Thyroid gland (tissue), 4 donors: ENCODE results near the gene SPATA31E1. TPM values are rescaled to one million over a fixed set of nuclear protein-coding genes. Genes with fewer than 3 reads are reported as not detected.

Experiments used
- DNase-seq, 2 donors: peaks; one replicate each; pipeline ENCODE4 v3.0.0-alpha.2; 2019
- H3K27ac ChIP-seq, 3 donors: fragments of 200-600 bp; sonication (generic); 1 replicate in 2 of 3; 2 replicates in 1 of 3; pipeline ENCODE4 v1.5.1; 2016 to 2019; ENCODE audit warnings: mild to moderate bottlenecking in 1 of 3, moderate library complexity in 1 of 3
- H3K27me3 ChIP-seq: fragments of 200-600 bp; sonication (generic); one replicate; pipeline ENCODE4 v1.5.1; 2019
- H3K36me3 ChIP-seq, 2 donors: fragments of 200-600 bp; sonication (generic); one replicate each; pipeline ENCODE4 v1.5.1; 2016 to 2019
- H3K4me1 ChIP-seq, 2 donors: fragments of 200-600 bp; sonication (generic); one replicate each; pipeline ENCODE4 v1.5.1; 2017 to 2019
- H3K4me3 ChIP-seq, 3 donors: fragments of 200-600 bp; sonication (generic); replicated peaks in 1 of 3; 1 replicate in 2 of 3; 2 replicates in 1 of 3; pipeline ENCODE4 v1.5.1; 2016; ENCODE audit warnings: mild to moderate bottlenecking in 1 of 3
- H3K9me3 ChIP-seq: fragments of 200-600 bp; sonication (generic); one replicate; pipeline ENCODE4 v1.5.1; 2017
- CTCF ChIP-seq, 6 experiments: fragments of 200-600 bp in 3 of 6; fragments of 450-650 bp in 3 of 6; sonication (generic) in 3 of 6; IDR thresholded peaks; one replicate each; pipeline ENCODE4 v1.5.1; 2016 to 2019; ENCODE audit warnings: antibody characterized with exemption in 6 of 6, mild to moderate bottlenecking in 2 of 6, inconsistent platforms in 1 of 6, moderate library complexity in 1 of 6
- POLR2A ChIP-seq, 2 donors: fragments of 450-650 bp; IDR thresholded peaks; one replicate each; pipeline ENCODE4 v1.6.1; 2017; ENCODE audit warnings: antibody characterized with exemption in 2 of 2, mild to moderate bottlenecking in 2 of 2, moderate library complexity in 1 of 2
- WGBS, 2 donors: methylation state at CpG; one replicate each; pipeline ENCODE4 v1.1.5; 2017; 5-methylcytosine and 5-hydroxymethylcytosine counted together
- intact Hi-C: fragments of 100-400 bp; cut with DNase I; formaldehyde crosslinking; loops from one replicate; pipeline ENCODE4 v1.15.1; 2023
- total RNA-seq, 4 donors: library from RNA; depleted of rRNA; stranded (reverse); fragments of >200 nt; gene quantifications; one replicate each; pipeline ENCODE4 v1.2.3, GENCODE V29; 2016

Gene SPATA31E1
- total RNA-seq, 4 donors from 2014 or later, result under 0.01 TPM; not detected in 3

DNA sequence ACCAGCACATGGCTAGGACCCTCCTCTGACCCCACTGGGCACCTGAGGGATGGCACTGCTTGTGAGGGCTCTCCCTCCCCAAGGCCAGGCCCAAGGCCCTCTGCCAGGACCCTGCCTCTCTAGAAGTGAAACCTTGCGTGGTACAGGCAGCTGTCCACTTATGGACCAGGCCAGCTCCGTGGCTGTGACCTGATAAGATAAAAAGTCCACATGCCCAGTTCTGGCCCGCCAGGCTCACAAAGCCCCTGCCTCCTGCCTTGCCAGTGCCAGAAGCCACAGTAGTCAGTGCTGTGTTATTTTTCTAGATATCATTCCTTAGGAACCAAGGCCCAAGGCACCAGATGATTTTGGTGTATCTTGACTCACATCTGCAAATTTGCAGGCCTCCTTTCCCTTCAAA lies 14.0 kb upstream of the SPATA31E1 start:
- H3K27me3 ChIP-seq, result no peaks in the 10 kb centered on the region
- intact Hi-C loops, result no loop called here
- no peak for TF ChIP-seq CTCF (IDR thresholded peaks at IDR 0.05)
- TF ChIP-seq POLR2A (IDR thresholded peaks at IDR 0.05), result no peak
- 86 to 100% methylated on average over 3 of the region's 3 CpGs for WGBS, 2 donors
- no peak overlapping the region for H3K27ac ChIP-seq
- no peak for DNase-seq
- no peaks in the 10 kb centered on the region for H3K36me3 ChIP-seq
- H3K4me1 ChIP-seq, result no peaks in the 10 kb centered on the region
- no peak overlapping the region for H3K4me3 ChIP-seq
- no peaks in the 10 kb centered on the region for H3K9me3 ChIP-seq

DNA sequence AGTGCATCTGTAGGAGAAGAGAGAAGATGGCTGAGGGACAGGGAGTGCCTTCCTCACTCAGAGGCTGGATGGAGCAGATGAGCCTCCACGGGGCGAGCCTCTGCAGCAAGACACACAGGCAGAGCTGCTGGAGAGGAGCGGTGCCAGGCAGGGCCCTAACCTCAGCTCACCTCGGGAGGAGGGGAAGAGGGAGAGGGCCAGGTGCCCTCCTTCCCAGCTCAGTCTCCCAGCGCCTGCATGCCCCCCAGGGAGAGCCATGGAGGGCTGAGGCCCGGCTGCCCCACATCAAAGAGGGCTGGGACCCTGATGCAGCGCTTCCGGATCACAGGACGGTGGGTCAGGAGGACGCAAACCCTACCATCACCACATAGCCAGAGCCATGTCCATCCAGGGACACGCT lies 13.6 kb upstream of the SPATA31E1 start:
- 91% methylated on average over 9 to 11 of the region's 11 CpGs for WGBS, 2 donors
- Histone ChIP-seq H3K9me3 (no peaks in the 10 kb centered on the region), H3K27ac (no peak overlapping the region), H3K36me3 (no peaks in the 10 kb centered on the region), H3K4me3 (no peak overlapping the region), H3K27me3 (no peaks in the 10 kb centered on the region), H3K4me1 (no peaks in the 10 kb centered on the region)
- intact Hi-C loops, result no loop called here
- no peak for TF ChIP-seq POLR2A (IDR thresholded peaks at IDR 0.05)
- TF ChIP-seq CTCF (IDR thresholded peaks at IDR 0.05), result no peak
- DNase-seq, result no peak

GRCh38 chr9:87871425-87872078 lies 11.1 kb upstream of the SPATA31E1 start:
- no peak overlapping the region for H3K27ac ChIP-seq
- H3K4me1 ChIP-seq, result no peaks in the 10 kb centered on the region
- no peak overlapping the region for H3K4me3 ChIP-seq
- intact Hi-C loops, result no loop called here
- DNase-seq, result no peak
- no peaks in the 10 kb centered on the region for H3K27me3 ChIP-seq
- H3K36me3 ChIP-seq, result no peaks in the 10 kb centered on the region
- 89 to 90% methylated on average over 7 of the region's 7 CpGs for WGBS, 2 donors
- H3K9me3 ChIP-seq, result no peaks in the 10 kb centered on the region
- no peak for TF ChIP-seq POLR2A (IDR thresholded peaks at IDR 0.05)
- TF ChIP-seq CTCF (IDR thresholded peaks at IDR 0.05), result no peak

DNA sequence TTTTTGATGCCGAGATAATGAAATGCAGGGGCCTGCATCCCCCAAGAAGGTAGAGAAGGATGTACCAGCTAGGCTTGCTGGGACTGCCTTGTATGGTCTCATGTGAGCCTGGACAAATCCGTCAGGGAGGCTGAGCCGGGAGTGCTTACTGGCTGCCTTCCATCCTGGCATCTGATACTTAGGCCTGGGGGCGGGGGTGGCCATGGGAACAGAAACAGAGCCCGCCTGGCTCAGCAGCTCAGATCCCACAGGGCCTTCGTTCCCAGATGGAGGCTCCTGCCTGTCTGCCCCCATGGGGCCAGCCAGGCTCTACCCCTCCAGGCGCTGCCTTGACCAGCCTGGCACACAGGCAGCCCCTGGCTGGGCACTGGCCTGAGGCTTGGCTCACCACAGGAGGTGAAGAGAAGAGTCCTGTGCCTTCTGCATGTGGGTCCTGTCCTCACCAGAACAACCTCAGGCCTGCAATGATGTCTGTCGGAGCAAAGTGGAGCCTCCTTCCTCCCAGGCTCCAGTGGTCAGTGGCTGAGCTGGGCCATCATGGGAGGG lies 10.5 kb upstream of the SPATA31E1 start:
- intact Hi-C loops, result no loop called here
- 78 to 86% methylated on average over 6 to 7 of the region's 8 CpGs for WGBS, 2 donors
- Histone ChIP-seq H3K9me3 (no peaks in the 10 kb centered on the region), H3K27ac (no peak overlapping the region), H3K27me3 (no peaks in the 10 kb centered on the region), H3K4me3 (no peak overlapping the region), H3K36me3 (no peaks in the 10 kb centered on the region), H3K4me1 (no peaks in the 10 kb centered on the region)
- no peak for TF ChIP-seq POLR2A (IDR thresholded peaks at IDR 0.05)
- no peak for TF ChIP-seq CTCF (IDR thresholded peaks at IDR 0.05)
- DNase-seq, result no peak

- intact Hi-C loops, result no loop called here
- H3K36me3 ChIP-seq, result no peaks in the 10 kb centered on the region
- no peak overlapping the region for H3K4me3 ChIP-seq
- no peaks in the 10 kb centered on the region for H3K27me3 ChIP-seq
- H3K27ac ChIP-seq, result no peak overlapping the region
- no peak for TF ChIP-seq POLR2A (IDR thresholded peaks at IDR 0.05)
- TF ChIP-seq CTCF (IDR thresholded peaks at IDR 0.05), result no peak
- WGBS, 2 donors, result 93% methylated on average over 5 of the region's 5 CpGs
- no peaks in the 10 kb centered on the region for H3K4me1 ChIP-seq
- no peak for DNase-seq
- no peaks in the 10 kb centered on the region for H3K9me3 ChIP-seq
These were observed 8.9 kb upstream of the SPATA31E1 start for GRCh38 chr9:87873607-87874303.
